MM.1S (cell line): ENCODE measurements around the gene CYP2A13.

Experiments
- DNase-seq: peaks from one replicate; pipeline ENCODE4 v3.0.0-alpha.2; 2015
- H2AFZ ChIP-seq: fragments of 300-600 bp; sonication (generic); 2 replicates; pipeline ENCODE4 v1.6.0; 2016; ENCODE audit warnings: antibody characterized with exemption, low read length
- H3F3A ChIP-seq: fragments of 300-600 bp; sonication (generic); 2 replicates; pipeline ENCODE4 v1.6.1; 2016; ENCODE audit warnings: mild to moderate bottlenecking, antibody characterized with exemption, low read length, moderate library complexity, mixed read lengths; ENCODE audit not compliant: insufficient read depth
- H3K27ac ChIP-seq: fragments of 300-600 bp; sonication (generic); 2 replicates; pipeline ENCODE4 v1.5.1; 2016; ENCODE audit warnings: mild to moderate bottlenecking, low read length
- H3K27me3 ChIP-seq: fragments of 300-600 bp; sonication (generic); replicated peaks from 2 replicates; pipeline ENCODE4 v1.6.0; 2016; ENCODE audit warnings: low read length; ENCODE audit not compliant: insufficient read depth
- H3K36me3 ChIP-seq: fragments of 300-600 bp; sonication (generic); replicated peaks from 2 replicates; pipeline ENCODE4 v1.6.1; 2016; ENCODE audit warnings: mild to moderate bottlenecking, low read length, mixed read lengths; ENCODE audit not compliant: insufficient read depth
- H3K4me1 ChIP-seq: fragments of 300-600 bp; sonication (generic); 2 replicates; pipeline ENCODE4 v1.6.1; 2016; ENCODE audit warnings: low read length, mixed read lengths
- H3K4me2 ChIP-seq: fragments of 300-600 bp; sonication (generic); 2 replicates; pipeline ENCODE4 v1.6.0; 2016; ENCODE audit warnings: low read depth, low read length
- H3K4me3 ChIP-seq: fragments of 300-600 bp; sonication (generic); 2 replicates; pipeline ENCODE4 v1.5.1; 2016; ENCODE audit warnings: low read length, mixed read lengths
- H3K79me2 ChIP-seq: fragments of 300-600 bp; sonication (generic); 2 replicates; pipeline ENCODE4 v1.6.1; 2016; ENCODE audit warnings: mixed run types, low read length, mixed read lengths
- H3K9ac ChIP-seq: fragments of 300-600 bp; sonication (generic); 2 replicates; pipeline ENCODE4 v1.6.1; 2016; ENCODE audit warnings: low read length, mixed read lengths
- H3K9me2 ChIP-seq: fragments of 300-600 bp; sonication (generic); replicated peaks from 2 replicates; pipeline ENCODE4 v1.6.1; 2016; ENCODE audit warnings: mild to moderate bottlenecking, low read length, mixed read lengths; ENCODE audit not compliant: insufficient read depth
- H3K9me3 ChIP-seq: fragments of 300-600 bp; sonication (generic); replicated peaks from 2 replicates; pipeline ENCODE4 v1.6.1; 2016; ENCODE audit warnings: mild to moderate bottlenecking, low read length, mixed read lengths; ENCODE audit not compliant: insufficient read depth
- H4K20me1 ChIP-seq: fragments of 300-600 bp; sonication (generic); 2 replicates; pipeline ENCODE4 v1.6.1; 2016; ENCODE audit warnings: mild to moderate bottlenecking, low read length, moderate library complexity, mixed read lengths; ENCODE audit not compliant: insufficient read depth
- EZH2 ChIP-seq: fragments of 300-600 bp; sonication (generic); optimal IDR thresholded peaks from 2 replicates; pipeline ENCODE3; 2017; ENCODE audit warnings: low read depth, mild to moderate bottlenecking, antibody characterized with exemption, low read length, mixed read lengths
- EZH2phosphoT487 ChIP-seq: fragments of 300-600 bp; sonication (generic); IDR thresholded peaks from 2 replicates; pipeline ENCODE4 v1.6.1; 2018; ENCODE audit warnings: antibody characterized with exemption, low read length
- TF ChIP-seq, protein P1 (sequence below): fragments of 300-600 bp; sonication (generic); IDR thresholded peaks from 2 replicates; pipeline ENCODE4 v1.5.1; 2016; ENCODE audit warnings: antibody characterized with exemption, low read length, mixed read lengths

Gene CYP2A13

DNA sequence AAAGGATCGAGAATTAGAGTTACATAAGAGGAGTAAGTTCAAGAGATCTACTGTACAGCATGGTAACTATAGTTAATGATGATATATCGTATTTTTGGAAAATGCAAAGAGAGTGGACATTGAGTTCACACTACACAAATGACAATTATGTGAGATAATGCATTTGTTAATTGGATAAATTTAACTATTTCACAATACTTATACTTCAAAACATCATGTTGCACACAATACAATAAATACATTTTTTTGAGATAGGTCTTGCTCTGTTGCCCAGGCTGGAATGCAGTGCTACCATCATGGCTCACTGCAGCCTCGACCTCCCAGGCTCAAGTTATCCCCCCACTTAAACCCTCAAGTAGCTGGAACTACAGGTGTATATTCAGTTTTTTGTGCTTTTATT is 17.9 kb downstream of the CYP2A13 start:
- no peak for DNase-seq
- no peaks in the 10 kb centered on the region for H4K20me1 ChIP-seq
- H3K79me2 ChIP-seq, result no peaks in the 10 kb centered on the region
- H3K4me1 ChIP-seq, result no peaks in the 10 kb centered on the region
- H3K9ac ChIP-seq, result no peak overlapping the region
- no peak overlapping the region for H3K4me3 ChIP-seq
- H3K27me3 ChIP-seq, result peaks cover 39% of the 10 kb centered on the region
- no peak overlapping the region for H2AFZ ChIP-seq
- no peaks in the 10 kb centered on the region for H3F3A ChIP-seq
- H3K4me2 ChIP-seq, result no peak overlapping the region
- no peak overlapping the region for H3K27ac ChIP-seq
- no peak for TF ChIP-seq EZH2
- no peak for TF ChIP-seq EZH2phosphoT487
- TF ChIP-seq, protein P1, sequence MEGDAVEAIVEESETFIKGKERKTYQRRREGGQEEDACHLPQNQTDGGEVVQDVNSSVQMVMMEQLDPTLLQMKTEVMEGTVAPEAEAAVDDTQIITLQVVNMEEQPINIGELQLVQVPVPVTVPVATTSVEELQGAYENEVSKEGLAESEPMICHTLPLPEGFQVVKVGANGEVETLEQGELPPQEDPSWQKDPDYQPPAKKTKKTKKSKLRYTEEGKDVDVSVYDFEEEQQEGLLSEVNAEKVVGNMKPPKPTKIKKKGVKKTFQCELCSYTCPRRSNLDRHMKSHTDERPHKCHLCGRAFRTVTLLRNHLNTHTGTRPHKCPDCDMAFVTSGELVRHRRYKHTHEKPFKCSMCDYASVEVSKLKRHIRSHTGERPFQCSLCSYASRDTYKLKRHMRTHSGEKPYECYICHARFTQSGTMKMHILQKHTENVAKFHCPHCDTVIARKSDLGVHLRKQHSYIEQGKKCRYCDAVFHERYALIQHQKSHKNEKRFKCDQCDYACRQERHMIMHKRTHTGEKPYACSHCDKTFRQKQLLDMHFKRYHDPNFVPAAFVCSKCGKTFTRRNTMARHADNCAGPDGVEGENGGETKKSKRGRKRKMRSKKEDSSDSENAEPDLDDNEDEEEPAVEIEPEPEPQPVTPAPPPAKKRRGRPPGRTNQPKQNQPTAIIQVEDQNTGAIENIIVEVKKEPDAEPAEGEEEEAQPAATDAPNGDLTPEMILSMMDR, result no peak
- H3K9me2 ChIP-seq, result no peaks in the 10 kb centered on the region
- H3K9me3 ChIP-seq, result no peaks in the 10 kb centered on the region
- no peaks in the 10 kb centered on the region for H3K36me3 ChIP-seq

DNA sequence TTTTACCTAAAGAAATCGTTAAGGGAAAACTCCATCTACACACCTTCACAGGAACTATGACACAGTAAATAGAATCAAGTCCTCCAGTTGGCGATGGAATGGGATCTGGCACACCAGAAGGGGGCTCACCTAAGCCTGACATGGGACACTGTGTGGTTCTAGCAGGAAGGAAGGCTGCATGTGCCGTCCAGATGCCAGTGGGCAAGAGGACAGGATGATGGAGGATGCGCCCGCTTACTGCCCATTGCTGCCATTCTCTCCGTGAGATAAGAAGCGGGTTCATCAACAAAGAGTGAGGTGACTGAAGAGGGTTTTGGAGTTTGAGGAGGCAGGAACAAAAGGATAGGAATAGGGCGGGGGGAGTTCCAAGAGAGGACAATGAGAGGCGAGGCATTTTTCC is 23.0 kb downstream of the CYP2A13 start:
- Histone ChIP-seq H3K27ac (no peak overlapping the region), H3K27me3 (peaks cover 75% of the 10 kb centered on the region), H3K36me3 (no peaks in the 10 kb centered on the region), H2AFZ (no peak overlapping the region), H3K4me2 (no peak overlapping the region), H3K9me3 (no peaks in the 10 kb centered on the region), H3K79me2 (no peaks in the 10 kb centered on the region), H3K4me1 (no peaks in the 10 kb centered on the region), H3K4me3 (no peak overlapping the region), H3K9me2 (no peaks in the 10 kb centered on the region), H4K20me1 (no peaks in the 10 kb centered on the region), H3F3A (no peaks in the 10 kb centered on the region), H3K9ac (no peak overlapping the region)
- no peak for TF ChIP-seq EZH2
- no peak for TF ChIP-seq EZH2phosphoT487
- TF ChIP-seq, protein P1, result no peak
- DNase-seq, result no peak

DNA sequence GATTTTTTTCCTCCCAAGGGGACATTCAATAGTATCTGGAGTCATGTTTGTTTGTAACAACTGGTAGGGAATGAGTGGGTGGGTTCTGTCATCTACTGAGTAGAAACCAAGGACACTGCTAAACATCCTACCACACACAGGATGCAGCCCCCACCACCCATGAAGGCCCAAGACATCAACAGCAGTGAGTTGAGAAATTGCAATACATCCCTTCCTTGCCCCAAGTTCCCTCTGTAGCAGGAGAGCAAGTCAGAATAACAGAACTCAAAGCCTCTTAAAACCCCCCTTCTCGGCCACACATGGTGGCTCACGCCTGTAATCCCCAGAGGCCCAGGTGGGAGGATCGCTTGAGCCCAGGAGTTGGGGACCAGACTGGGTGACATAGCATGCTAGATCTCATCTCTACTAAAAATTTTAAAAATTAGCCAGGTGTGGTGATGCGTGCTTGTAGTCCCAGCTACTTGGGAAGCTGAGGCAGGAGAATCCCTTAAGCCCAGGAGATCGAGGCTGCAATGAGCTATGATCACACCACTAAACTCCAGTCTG is 23.6 kb downstream of the CYP2A13 start:
- Histone ChIP-seq H3K9me2 (no peaks in the 10 kb centered on the region), H3K79me2 (no peaks in the 10 kb centered on the region), H3F3A (no peaks in the 10 kb centered on the region), H3K4me2 (no peak overlapping the region), H3K27ac (no peak overlapping the region), H3K4me1 (no peaks in the 10 kb centered on the region), H3K4me3 (no peak overlapping the region), H3K9ac (no peak overlapping the region), H4K20me1 (no peaks in the 10 kb centered on the region), H2AFZ (no peak overlapping the region), H3K27me3 (peaks cover 78% of the 10 kb centered on the region), H3K9me3 (no peaks in the 10 kb centered on the region), H3K36me3 (no peaks in the 10 kb centered on the region)
- TF ChIP-seq EZH2 (no peak), EZH2phosphoT487 (no peak)
- TF ChIP-seq, protein P1, result no peak
- no peak for DNase-seq
